HG03442 (cell line): Measurements from ENCODE around the gene SBK1.
"Not testable (repeated sequence)": the region's sequence is repeated elsewhere in the genome, so short reads cannot be mapped to it uniquely, and the experiment has no call there.

ENCODE experiments used
- ATAC-seq: cut with Tn5 transposase; IDR thresholded peaks from one replicate; pipeline ENCODE4 v1.9.1; 2021; ENCODE audit warnings: mild to moderate bottlenecking, moderate library complexity; ENCODE audit not compliant: unreplicated experiment

SBK1 gene

DNA sequence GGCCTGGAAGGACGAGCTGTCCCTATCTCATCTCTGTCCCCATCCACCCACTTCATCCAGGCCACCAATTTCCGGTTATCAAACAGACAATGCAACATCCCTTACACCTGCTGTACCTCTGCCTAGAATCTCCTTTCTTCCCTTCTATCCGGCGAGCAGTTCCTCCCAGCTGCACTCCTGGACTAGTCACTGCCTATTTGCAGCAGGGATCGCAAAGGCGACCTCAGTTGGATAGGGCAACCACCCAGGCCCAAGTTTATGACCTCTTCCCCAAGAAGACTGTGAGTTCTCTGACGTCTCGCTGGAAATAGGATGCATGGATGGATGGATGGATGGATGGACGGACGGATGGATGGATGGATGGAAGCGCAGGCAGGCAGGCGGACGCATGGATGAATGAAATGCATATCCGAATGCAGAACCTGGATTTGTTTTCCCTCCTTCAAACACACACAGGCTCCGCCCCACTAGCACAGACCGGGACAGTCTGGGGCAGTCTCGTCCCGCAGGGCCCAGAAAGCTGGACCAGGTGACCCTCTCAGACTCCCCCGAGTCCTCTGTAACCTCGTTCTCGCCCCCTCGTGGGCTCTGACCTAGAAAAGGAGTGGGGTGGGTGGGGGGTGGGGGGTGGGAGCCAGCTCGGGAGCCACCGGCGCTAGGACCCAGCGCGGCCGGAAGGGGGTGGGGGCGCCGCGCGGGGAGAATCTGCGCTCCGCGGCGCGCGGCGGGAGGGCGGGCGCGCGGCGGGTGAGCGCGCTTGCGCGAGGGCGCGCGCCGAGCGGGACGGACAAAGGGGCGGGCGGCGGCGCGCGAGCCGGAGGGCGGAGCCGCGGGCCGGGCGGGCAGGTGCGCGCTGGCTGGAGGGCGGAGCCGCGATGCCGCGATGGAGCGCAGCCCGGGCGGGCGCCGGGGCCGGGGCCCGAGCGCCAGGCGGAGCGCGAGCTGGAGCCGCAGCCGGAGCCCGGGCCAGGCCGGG lies at the start of gene SBK1:
Gene SBK1 (plus strand): TSS at position 875 of the 976 bp plus-strand sequence. CDS start 24,867 bp downstream, outside the sequence.
- ATAC-seq: peak; percentile 81

DNA sequence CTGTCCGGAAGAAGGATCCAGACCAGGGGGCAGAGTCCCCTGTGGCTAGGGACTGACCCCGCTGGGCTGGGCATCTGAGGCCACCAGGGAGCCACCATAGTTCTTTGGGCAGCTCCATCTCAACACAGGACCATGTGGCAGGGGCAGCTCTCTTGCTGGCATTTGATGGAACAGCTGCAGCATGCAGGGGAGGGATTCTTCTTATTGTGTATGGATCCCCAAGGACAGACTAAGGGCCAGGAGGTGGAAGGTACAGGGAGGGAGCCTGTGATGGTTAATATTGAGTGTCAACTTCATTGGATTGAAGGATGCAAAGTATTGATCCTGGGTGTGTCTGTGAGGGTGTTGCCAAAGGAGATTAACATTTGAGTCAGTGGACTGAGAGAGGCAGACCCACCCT lies 42.8 kb upstream of the SBK1 start:
- not testable (repeated sequence) for ATAC-seq

DNA sequence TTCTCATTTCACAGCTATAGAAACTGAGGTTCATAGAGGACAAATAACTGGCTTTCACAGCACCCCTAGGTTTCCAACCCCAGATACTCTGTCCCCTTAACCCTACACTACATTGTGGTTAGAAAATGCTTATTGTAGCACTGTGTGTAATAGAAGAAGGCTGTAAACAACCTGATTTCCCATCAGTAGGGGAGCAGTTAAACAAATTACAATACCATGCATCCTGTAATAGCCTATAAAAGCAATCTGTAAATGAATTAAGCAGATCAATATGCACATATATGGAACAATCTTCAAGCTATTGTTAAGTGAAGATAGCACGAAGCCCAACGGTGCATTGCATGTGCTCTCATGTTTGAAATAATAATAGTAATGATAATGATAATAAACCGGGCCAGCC lies 41.3 kb upstream of the SBK1 start:
- no peak for ATAC-seq

GRCh38 chr16:28254158-28254557 lies 38.2 kb upstream of the SBK1 start:
- ATAC-seq: no peak

- no peak for ATAC-seq
These were observed 36.5 kb upstream of the SBK1 start for GRCh38 chr16:28255838-28256237.

- no peak for ATAC-seq
These were observed 35.1 kb upstream of the SBK1 start for GRCh38 chr16:28257256-28257655.

GRCh38 chr16:28258567-28258966 lies 33.8 kb upstream of the SBK1 start:
- ATAC-seq: no peak

- no peak for ATAC-seq
These were observed 33.1 kb upstream of the SBK1 start for GRCh38 chr16:28259091-28259780.

DNA sequence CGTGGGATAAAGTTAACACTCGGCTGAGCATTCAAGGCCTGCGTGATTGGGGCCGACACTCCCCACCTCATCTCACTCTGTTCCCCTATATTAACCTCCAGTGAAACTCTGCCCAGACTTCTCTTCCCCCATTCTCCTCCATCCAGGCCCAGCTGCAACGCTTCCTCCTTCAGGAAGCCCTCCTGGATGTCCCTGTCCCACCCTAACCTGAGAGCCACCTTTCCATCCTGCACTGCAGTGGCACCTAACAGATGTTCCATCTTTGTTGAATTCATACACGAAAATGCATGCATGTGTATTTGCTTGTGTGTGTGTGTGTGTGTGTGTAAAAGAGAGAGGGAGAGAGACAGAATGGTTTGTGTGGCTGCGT lies 32.6 kb upstream of the SBK1 start:
- ATAC-seq: no peak

GRCh38 chr16:28260193-28260592 lies 32.1 kb upstream of the SBK1 start:
- no peak for ATAC-seq

DNA sequence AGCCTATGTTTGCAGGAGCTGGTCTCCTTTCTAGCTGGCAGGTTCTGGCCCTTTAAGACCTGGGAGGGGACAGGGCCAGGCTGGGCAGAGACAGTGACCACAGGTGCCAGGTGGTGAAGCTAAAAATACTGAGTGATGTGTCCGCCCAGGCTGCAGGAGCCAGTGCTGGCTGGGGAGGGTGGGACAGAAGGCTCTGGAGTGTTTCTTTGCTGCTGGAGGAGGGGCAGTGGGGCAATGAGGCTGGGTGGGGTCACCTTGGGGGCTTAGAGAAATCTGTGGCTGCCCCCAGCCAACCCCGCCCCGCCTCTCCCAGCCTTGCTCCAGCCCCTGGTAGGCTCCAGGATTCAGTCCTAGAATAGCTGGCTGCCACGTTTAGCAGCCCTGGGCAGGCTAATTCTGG lies 30.4 kb upstream of the SBK1 start:
- ATAC-seq: no peak

GRCh38 chr16:28263305-28263704 lies 29.0 kb upstream of the SBK1 start:
- ATAC-seq: no peak

- no peak for ATAC-seq
These were observed 27.7 kb upstream of the SBK1 start for GRCh38 chr16:28264656-28265055.

DNA sequence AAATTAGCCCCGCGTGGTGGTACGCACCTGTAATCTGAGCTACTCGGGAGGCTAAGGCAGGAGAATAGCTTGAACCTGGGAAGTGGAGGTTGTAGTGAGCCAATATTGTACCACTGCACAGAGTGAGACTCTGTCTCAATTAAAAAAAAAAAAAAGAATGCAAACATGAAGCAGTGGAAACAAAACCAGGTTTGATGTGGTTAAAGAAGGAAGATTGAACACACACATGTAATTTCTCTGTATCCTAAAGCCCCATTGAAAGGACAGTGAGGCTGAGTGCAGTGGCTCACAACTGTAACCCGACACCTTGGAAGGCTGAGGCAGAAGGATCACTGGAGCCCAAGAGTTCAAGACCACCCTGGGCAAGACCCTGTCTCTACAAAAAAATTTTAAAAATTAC lies 26.5 kb upstream of the SBK1 start:
- no peak for ATAC-seq

GRCh38 chr16:28267356-28267755 lies 25.0 kb upstream of the SBK1 start:
- no peak for ATAC-seq

GRCh38 chr16:28273511-28273910 lies 18.8 kb upstream of the SBK1 start:
- ATAC-seq: no peak

DNA sequence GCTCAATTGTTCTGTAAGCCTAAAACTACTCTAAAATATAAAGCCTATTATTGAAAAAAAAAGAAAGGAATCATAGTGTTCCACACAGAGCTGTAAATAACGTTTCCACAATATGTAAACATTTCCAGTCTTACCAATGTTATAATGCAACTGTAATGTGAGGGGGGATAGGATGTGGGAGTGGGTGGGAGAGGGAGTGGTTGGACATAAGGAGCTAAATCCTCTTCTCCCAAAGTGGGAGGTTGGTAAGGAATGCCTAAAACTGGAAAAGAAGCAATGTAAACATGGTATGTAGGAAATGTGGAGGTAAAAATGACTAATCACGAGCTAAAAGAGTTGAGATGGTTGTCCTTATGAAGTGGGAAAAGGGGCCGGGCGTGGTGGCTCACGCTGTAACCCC lies 17.6 kb upstream of the SBK1 start:
- no peak for ATAC-seq

- ATAC-seq: no peak
These were observed 16.0 kb upstream of the SBK1 start for GRCh38 chr16:28276301-28276700.

DNA sequence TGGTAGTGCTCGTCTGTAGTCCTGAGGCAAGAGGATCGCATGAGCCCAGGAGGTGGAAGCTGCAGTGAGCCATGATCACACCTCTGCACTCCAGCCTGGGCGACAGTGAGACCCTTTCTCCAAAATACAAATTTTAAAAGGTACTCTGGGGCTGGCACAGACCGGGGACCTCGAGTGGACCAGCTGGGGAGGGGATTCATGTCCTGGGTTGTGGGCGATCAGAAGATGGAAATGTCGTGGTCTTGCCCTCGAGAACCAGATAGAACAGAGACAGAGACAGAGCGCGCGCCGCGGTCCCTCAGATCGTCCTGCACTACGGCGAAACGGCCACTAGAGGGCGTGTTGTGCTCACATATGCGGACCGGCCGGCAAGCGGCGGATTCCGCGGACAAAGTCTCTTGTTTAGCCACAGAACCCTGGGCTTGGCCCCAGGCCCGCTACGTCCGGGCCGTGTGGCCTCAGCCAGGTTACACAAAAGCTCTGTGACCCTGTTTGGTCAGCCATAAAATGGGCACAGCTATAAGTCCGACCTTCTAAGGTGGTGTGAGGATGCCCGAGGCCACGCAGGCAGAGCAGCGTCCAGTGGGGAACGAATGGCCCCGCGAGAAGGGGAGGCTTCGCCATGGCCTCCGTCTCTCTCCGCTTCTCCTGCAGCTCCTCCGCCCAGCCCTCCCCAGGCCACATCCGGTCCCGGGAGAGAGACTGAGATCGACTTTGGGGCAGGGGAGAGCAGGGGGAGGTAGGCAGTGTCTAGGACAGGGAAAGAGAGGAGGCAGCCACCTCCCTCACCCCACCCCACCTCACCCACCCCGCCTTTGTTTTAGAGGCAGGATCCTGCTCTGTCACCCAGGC lies 14.6 kb upstream of the SBK1 start:
- ATAC-seq: no peak

- ATAC-seq: no peak
These were observed 13.3 kb upstream of the SBK1 start for GRCh38 chr16:28279006-28279405.
